Activated CD8-positive, alpha-beta T cell treated with anti-CD3 and anti-CD28 coated beads for 36 hours (primary cell): ENCODE data around the gene LRP1B. TPM values are rescaled to one million over a fixed set of nuclear protein-coding genes. Genes with fewer than 3 reads are reported as not detected.

ENCODE experiments used
- ATAC-seq: fragments of 200-7000 bp; cut with Tn5 transposase; one replicate; pipeline ENCODE4 v1.10.0; 2021; ENCODE audit warnings: mild to moderate bottlenecking, moderate library complexity
- CTCF ChIA-PET: fragments of 350-600 bp; sonication (Branson Sonifier 250); formaldehyde crosslinking; loops from one replicate; lab custom pipeline; 2021; ENCODE audit warnings: antibody characterized with exemption; lab: Charles Lee
- POLR2A ChIA-PET: fragments of 350-600 bp; sonication (Branson Sonifier 250); formaldehyde crosslinking; loops from one replicate; lab custom pipeline; 2021; ENCODE audit warnings: antibody characterized with exemption; lab: Charles Lee
- DNase-seq: peaks from one replicate; pipeline ENCODE4 v3.0.0-alpha.2; 2020
- H3K27ac Mint-ChIP-seq: one replicate; pipeline ENCODE4 v1.8.0; 2021; ENCODE audit warnings: mild to moderate bottlenecking, mixed read lengths
- H3K27me3 Mint-ChIP-seq: one replicate; pipeline ENCODE4 v1.8.0; 2021; ENCODE audit warnings: mixed read lengths
- H3K36me3 Mint-ChIP-seq: one replicate; pipeline ENCODE4 v1.8.0; 2021; ENCODE audit warnings: low read depth, mixed read lengths
- H3K4me1 Mint-ChIP-seq: one replicate; pipeline ENCODE4 v1.8.0; 2021; ENCODE audit warnings: low read depth, mixed read lengths
- H3K4me3 Mint-ChIP-seq: one replicate; pipeline ENCODE4 v1.8.0; 2021; ENCODE audit warnings: mild to moderate bottlenecking, moderate library complexity, mixed read lengths
- H3K9me3 Mint-ChIP-seq: one replicate; pipeline ENCODE4 v1.8.0; 2021; ENCODE audit warnings: mixed read lengths
- intact Hi-C: fragments of 100-400 bp; cut with micrococcal nuclease; formaldehyde crosslinking; loops from one replicate; pipeline ENCODE4 v1.10.0; 2022
- total RNA-seq, 2 experiments: library from RNA; stranded (reverse); gene quantifications; one replicate each; pipeline ENCODE4 v1.2.3, GENCODE V29; 2021
- TF ChIP-seq, protein P1 (sequence below): fragments of 200-600 bp; IDR thresholded peaks from one replicate; pipeline ENCODE4 v1.8.0; 2022; ENCODE audit warnings: antibody characterized with exemption, mild to moderate bottlenecking

Gene LRP1B
- total RNA-seq, 2 experiments from 2014 or later, result not detected

DNA sequence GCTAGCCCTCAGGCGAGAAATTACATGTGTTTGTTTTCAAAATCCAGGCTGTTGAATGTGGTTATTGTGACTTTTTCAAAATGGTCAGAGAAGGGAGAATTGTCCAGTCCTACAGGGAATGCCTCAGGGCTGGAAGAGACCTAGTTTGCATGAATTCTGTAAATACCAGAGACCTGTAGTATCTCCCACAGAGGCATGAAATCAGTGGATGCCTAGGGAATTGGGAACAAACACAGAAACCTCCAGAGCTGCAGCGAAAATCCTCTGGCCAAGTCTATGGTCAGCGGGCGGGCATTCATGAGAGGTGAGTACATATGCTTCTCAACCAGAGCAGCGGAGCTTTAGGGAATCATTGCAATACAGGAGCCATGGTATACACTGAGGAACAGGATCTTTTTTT lies 1754.1 kb downstream of the LRP1B start:
- no peak for ATAC-seq
- TF ChIP-seq, protein P1, sequence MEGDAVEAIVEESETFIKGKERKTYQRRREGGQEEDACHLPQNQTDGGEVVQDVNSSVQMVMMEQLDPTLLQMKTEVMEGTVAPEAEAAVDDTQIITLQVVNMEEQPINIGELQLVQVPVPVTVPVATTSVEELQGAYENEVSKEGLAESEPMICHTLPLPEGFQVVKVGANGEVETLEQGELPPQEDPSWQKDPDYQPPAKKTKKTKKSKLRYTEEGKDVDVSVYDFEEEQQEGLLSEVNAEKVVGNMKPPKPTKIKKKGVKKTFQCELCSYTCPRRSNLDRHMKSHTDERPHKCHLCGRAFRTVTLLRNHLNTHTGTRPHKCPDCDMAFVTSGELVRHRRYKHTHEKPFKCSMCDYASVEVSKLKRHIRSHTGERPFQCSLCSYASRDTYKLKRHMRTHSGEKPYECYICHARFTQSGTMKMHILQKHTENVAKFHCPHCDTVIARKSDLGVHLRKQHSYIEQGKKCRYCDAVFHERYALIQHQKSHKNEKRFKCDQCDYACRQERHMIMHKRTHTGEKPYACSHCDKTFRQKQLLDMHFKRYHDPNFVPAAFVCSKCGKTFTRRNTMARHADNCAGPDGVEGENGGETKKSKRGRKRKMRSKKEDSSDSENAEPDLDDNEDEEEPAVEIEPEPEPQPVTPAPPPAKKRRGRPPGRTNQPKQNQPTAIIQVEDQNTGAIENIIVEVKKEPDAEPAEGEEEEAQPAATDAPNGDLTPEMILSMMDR, result no peak
- H3K9me3 Mint-ChIP-seq, result peaks cover 2% of the 10 kb centered on the region
- H3K27me3 Mint-ChIP-seq, result no peaks in the 10 kb centered on the region
- ChIA-PET CTCF (no interaction called here), POLR2A (no interaction called here)
- DNase-seq, result no peak
- H3K27ac Mint-ChIP-seq, result no peak overlapping the region
- no peaks in the 10 kb centered on the region for H3K36me3 Mint-ChIP-seq
- H3K4me3 Mint-ChIP-seq, result no peak overlapping the region
- H3K4me1 Mint-ChIP-seq, result no peaks in the 10 kb centered on the region
- intact Hi-C loops, result no loop called here

DNA sequence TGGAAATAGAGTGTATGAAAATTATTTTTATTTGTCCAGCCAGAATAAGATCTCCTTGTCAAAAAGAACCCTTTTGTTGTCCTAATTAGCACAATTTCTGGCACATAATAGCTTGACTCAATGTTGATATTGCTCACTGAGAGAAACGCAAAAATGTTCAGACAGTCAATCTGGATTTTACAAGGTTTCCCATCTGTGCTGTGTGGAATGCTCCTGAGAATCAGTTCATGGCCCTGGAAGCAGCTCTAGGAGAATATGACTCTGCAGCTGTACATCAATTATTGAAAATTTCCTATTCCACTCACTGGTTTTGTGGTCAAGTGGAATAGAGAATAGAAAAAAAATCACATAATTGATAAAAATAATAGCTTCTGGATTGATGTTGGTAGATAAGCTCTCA lies 1767.7 kb downstream of the LRP1B start:
- Mint-ChIP-seq H3K27ac (no peak overlapping the region), H3K9me3 (peaks cover 1% of the 10 kb centered on the region), H3K27me3 (no peaks in the 10 kb centered on the region), H3K36me3 (no peaks in the 10 kb centered on the region), H3K4me1 (no peaks in the 10 kb centered on the region), H3K4me3 (no peak overlapping the region)
- ChIA-PET POLR2A (no interaction called here), CTCF (no interaction called here)
- DNase-seq, result no peak
- TF ChIP-seq, protein P1, result no peak
- intact Hi-C loops, result no loop called here
- ATAC-seq, result no peak

DNA sequence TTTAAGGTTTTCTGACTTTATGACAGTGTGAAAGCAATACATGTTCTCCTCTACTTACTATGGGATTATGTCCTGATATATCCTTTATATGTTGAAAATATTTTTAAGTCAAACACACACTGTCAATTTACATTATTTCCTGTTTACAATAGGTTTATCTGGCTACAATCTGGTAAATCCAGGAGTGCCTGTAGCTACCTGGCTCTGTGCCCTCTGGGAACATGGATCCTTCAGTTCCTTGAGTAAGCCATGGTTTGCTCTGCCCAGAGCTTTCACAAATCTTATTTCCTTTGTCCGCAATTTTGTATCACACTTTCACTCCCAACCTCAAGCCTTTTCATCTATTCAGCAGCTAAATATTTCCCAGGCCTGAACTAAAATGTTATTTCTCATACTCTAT lies 1768.5 kb downstream of the LRP1B start:
- TF ChIP-seq, protein P1, result no peak
- ChIA-PET POLR2A (no interaction called here), CTCF (no interaction called here)
- intact Hi-C loops, result no loop called here
- no peaks in the 10 kb centered on the region for H3K4me1 Mint-ChIP-seq
- DNase-seq (no peak), ATAC-seq (no peak)
- no peaks in the 10 kb centered on the region for H3K36me3 Mint-ChIP-seq
- H3K9me3 Mint-ChIP-seq, result peaks cover 1% of the 10 kb centered on the region
- no peak overlapping the region for H3K4me3 Mint-ChIP-seq
- H3K27me3 Mint-ChIP-seq, result no peaks in the 10 kb centered on the region
- H3K27ac Mint-ChIP-seq, result no peak overlapping the region

DNA sequence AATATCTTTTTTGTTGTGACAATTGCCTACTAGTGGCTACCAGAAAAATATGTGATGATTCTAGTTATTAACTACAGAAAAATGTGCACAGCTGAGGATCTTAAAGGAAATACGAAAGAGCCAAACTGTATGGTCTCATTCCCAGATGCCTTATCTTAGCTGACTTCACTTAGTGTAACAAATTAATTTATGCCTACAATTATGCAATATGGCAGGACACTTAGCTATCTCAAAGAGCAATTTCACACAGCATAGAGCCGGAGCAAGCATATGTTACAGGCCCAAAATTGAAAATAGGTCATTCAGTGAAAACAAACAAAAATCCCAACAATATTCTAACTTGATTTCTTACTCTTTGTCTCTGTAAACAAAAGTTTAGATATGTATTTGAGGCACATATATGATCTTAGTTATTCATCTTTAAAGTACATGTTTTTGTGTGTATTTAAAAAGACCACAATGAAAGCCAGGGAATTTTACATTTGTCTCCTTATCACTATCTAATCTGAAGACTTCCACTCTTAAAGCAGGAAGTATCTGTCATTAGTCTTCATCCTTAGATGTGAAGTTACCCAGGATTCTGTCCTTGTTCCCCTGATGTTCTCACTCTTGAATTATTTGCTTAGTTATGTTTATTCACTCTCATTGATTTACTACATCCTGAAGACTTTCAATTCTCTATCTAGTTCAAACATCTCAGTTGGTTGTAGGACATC lies 1771.6 kb downstream of the LRP1B start:
- ATAC-seq (no peak), DNase-seq (no peak)
- Mint-ChIP-seq H3K27me3 (no peaks in the 10 kb centered on the region), H3K27ac (no peak overlapping the region), H3K9me3 (peaks cover 1% of the 10 kb centered on the region), H3K36me3 (no peaks in the 10 kb centered on the region), H3K4me3 (no peak overlapping the region), H3K4me1 (no peaks in the 10 kb centered on the region)
- intact Hi-C loops, result no loop called here
- ChIA-PET POLR2A (interaction anchor here (0.6 kb wide), 1 partner anchor 190 kb away, joined by 3 read pairs; no protein-coding TSS in a partner anchor), CTCF (no interaction called here)
- TF ChIP-seq, protein P1, result no peak

DNA sequence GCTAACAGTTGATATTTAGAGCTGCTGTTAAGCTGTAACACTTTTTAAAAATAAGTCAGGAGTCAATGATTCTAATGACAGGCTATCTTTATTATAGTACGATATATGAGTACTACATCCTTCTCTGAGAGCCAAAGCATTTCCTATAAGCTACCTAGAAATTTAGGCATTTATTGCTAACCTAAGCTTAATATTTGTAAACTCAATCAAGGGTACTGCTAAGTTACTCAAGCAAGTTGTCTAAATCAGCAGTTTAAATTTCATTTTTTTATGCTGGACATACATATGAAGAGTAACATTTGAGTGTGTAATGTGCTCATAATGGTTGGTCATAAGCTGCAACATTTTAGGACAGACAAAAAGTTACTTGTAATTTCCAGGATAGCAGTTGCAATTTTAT lies 1774.1 kb downstream of the LRP1B start:
- Mint-ChIP-seq H3K27ac (no peak overlapping the region), H3K4me1 (no peaks in the 10 kb centered on the region), H3K36me3 (no peaks in the 10 kb centered on the region), H3K9me3 (peaks cover 1% of the 10 kb centered on the region), H3K27me3 (no peaks in the 10 kb centered on the region), H3K4me3 (no peak overlapping the region)
- POLR2A ChIA-PET, result no interaction called here
- TF ChIP-seq, protein P1, result no peak
- DNase-seq (no peak), ATAC-seq (no peak)
- CTCF ChIA-PET, result no interaction called here
- intact Hi-C loops, result no loop called here
